HG03571 (cell line): ENCODE data around the gene DNAH7.

Source experiments
- ATAC-seq: cut with Tn5 transposase; IDR thresholded peaks from one replicate; pipeline ENCODE4 v1.9.1; 2021; ENCODE audit not compliant: unreplicated experiment

DNAH7 gene

DNA sequence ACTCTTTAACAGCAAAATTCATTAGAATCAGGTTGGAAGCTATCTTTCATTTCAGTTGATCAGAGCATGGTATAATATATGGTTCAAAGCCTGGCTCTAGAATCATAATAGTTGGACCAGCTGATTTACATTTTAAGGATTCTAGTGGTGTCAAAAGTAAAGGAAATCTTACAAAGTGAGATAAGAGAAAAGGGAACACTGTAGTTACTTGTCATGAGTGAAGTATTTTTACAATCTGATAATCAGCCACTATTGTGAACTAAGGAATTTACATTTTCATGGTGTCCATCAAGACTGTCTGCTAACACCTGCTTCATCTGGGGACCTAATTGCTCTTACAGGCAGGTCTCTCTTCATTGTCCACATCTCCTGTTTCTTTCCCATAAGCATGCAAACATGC lies 250.5 kb downstream of the DNAH7 start:
- no peak for ATAC-seq

DNA sequence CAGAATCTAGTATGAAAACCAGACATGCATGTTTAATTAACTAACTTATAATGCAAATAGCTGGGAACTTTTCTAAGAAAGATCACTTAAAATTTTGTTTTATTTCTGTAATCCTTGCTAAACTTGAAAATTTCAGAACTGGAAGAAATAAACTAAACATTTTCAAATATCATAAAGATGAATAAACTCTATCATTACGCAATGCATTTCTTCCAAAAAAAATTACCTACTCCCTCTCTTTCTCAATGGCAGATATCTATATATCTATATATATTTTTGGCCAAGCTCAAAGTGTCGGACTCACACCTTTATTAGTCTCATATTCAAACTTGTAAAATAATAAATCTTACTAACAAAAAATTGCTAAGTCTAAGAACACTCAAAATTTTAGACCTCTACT lies 253.6 kb downstream of the DNAH7 start:
- no peak for ATAC-seq

DNA sequence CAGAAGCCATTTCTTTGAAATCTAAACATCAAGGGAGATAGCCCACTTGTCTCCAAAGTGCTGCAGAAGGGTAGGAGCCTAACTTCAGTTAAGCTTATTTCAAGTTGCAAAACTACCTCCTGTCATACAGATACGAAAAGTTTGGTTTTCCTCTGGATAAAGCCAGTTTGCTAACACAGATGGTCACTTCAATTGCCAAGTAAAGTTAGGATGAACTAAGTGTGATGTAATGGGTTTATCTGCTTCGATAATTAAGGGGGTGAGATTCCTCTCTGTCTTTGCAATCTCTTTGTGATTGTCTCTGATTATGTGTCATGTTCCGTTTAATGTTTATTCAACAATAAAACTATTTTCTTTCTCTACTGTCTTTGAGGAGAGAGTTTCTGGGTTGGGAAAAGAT lies 255.2 kb downstream of the DNAH7 start:
- no peak for ATAC-seq

DNA sequence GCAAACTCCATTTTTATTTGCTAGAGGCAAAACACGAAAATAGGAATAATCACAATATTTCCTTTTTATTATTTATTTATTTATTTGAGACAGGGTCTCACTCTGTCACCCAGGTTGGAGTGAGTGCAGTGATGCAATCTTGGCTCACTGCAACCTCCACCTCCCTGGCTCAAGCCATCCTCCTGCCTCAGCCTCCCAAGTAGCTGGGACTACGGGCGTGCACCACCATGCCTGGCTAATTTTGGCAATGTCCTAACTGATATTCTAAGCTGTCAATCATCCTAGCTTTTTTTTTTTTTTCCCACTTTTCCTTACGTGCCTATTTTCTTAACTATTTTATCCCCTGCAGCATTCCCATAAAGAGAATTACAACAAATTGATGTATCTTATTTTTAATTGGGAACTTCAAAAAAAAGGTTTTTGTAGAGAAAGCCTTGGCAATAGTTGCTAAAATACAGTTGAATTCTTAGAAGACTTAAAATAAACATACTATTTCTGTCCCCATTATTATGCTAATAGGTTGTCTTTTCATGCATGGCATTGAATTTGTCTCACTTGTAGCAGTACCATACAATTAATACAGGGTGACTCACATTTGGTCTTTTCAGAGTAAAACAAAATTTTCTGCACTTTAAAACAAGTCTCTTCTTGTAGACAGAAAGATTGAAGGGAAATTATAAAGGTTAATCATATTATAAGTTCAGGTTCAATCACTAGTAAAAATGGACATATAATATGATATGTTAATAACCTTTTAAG lies 258.1 kb downstream of the DNAH7 start:
- no peak for ATAC-seq

DNA sequence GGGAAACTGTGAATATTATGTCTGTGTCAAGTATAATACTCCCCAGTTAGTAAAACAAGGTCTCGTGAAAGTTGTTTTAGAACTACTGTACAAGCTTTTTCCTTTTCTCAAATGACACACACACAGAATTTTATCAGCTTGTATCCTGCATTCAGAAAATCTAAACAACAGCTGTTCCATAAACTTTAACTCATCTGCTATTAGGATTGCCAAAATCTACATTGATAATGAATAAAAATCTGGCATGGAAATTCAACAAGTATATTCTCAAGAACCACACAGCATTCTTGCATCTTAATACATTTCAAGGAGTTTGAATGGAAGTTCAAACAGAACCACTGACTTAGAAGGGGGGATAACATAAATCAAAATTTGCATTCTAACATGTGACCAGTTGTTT lies 260.4 kb downstream of the DNAH7 start:
- no peak for ATAC-seq

DNA sequence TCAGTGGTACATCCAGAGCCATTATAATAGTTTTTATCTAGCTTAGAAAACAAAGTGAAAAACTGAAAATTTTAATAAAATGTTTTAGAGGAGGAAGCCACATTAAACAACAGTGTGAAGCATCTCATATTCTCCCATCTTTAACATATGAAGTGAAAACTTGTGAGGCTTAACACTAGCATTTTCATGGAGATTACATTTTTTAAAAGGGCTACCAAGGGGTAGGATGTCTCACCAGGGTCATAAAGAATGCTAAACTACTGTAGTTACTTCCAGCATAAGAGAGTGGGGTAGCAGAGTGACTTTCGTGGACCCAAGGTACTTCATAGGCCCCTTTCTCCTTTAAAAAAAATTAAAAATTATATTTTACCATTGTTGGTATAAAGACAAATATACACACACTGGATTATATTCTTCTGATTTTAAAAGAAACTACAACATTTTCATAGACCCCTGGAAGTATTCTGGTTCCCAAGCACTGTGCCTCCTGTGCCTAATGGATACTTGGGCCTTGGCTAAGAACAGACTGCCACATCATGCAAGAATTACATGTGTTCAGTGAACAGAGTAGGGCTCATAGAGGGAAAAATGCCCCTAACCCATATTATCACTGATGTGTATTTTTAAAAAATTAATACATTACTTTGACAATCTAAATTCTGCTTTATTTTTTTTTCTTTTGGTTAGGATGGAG lies 263.2 kb downstream of the DNAH7 start:
- ATAC-seq = no peak

DNA sequence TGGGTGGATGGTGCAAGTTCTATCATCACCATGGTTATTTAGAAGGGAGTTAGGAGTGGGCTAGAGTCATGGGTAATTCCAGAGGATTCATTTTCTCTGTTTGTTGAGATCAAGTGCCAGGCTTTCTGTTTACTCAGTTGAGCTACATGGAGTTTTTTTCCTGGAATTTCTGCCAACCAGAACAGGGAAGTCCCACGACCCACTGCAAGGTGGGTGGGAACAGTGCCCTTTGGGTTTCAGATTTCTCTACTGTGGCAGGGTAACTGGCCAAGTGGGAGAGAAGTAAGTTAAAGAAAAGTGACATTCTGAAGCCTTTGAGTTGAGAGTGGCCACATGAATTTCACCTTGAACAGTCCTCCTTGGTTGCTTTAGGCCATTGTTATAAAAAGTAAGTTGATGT lies 272.8 kb downstream of the DNAH7 start:
- no peak for ATAC-seq

DNA sequence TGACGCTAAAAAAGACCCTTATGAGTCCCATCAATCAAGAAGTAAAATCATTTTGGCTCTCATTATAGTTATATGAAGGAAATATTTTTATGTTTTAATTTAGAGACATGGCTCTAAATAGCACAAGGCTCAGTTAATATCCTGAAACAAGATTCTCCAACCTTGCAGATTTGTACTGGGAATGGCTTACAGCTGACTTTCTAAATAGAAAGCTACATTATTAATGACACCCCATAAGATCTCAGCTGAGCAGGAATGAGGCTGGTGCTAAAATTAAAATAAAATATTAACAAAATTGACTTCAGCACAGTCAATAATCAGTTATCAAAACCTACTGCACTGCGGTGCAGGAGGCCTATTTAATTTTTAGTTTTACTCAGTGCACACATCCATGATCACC lies 274.8 kb downstream of the DNAH7 start:
- ATAC-seq = no peak

DNA sequence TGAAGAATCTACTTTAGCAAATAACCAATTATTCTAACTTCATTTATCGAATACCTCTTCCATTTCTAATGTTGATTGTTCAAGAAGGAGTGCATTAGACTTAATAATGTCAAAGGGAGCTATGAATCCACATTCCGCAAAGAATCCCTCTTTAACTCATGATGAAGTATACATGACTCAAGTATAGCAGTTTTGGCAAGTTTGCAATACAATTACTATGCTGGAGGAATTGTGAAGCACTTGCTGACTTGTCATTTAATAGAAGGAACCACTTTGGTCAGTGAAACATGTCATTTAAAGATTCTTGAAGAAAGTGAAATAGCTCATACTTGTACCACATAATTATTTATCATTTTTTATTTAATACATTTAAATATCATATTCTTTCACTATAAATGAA lies 286.5 kb downstream of the DNAH7 start:
- no peak for ATAC-seq

DNA sequence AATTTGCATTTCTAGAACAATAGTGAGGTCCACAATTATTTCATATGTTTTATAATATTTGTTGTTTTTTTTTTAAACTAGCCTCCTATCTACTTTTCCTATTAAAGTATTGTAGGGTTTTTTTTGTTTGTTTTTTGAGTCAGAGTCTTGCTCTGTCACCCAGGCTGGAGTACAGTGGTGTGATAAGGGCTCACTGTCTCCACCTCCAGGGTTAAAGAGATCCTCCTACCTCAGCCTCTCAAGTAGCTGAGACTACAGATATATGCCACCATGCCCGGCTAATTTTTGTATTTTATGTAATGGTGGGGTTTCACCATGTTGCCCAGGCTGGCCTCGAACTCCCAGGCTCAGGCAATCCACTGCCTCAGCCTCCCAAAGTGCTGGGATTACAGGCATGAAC lies 289.1 kb downstream of the DNAH7 start:
- no peak for ATAC-seq

DNA sequence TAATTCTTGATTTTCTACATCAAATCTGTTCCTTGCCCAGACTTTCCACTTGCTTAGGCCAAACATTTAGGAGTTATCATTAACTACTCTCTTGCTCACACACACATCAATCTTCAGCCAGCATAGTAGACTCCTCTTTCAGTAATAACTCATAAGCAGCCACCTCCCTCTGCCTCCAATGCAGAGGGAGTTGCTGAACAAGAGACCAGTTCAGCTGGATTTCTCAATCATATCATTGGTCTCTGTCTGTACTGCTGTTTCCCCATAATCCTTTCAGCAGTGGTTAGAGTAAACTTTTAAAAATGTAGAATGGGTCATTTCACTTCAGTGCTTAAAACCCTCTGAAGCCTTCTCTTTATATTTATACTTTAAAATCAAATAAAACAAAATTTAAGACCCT lies 298.7 kb downstream of the DNAH7 start:
- no peak for ATAC-seq

DNA sequence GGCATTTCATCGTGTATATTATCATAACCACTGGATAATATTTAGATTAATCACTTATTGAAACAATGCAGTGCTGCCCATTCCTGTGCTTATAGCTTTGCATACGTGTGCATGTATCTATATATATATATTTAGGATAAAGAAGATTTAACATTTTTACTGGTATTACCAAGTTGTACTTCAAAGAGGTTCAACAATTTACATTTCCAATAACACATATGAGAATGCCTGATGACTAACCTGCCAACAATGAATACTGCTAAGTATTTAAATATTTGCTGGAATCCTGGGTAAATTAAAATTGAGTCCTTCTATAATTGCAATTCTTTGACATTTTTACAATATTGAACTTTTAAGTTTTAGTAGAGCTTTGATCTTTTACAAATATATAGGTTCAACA lies 300.2 kb downstream of the DNAH7 start:
- ATAC-seq = no peak

DNA sequence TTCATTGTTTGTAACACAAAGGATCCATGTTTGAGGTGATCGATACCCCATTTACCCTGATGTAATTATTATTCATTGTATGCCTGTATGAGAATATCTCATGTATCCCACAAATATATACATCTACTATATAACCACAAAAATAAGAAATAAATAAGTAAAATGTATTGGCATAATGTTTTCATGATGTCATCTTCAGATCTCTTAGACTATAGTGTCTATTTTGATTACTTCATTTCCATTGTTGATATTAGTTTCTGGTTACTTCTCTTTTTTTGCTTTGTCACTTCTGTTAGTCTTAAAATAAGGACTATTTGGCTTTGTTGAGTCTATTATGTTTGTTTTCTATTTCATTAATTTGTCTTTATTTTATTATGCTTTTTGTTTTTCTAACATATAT lies 301.9 kb downstream of the DNAH7 start:
- ATAC-seq = no peak

DNA sequence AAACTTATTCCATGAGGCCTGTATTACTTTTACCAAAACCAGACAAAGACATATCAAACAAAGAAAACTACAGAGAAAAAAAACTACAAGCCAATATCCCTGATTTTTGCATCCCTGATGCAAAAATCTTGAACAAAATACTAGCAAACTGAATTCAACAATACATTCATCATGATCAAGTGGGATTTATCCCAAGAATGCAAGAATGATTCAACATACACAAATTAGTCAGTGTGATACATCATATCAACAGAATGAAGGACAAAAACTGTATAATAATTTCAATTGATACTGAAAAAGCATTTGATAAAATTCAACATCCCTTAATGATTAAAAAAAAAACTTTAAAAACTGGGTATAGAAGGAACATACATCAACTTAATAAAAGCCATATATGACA lies 304.8 kb downstream of the DNAH7 start:
- no peak for ATAC-seq

DNA sequence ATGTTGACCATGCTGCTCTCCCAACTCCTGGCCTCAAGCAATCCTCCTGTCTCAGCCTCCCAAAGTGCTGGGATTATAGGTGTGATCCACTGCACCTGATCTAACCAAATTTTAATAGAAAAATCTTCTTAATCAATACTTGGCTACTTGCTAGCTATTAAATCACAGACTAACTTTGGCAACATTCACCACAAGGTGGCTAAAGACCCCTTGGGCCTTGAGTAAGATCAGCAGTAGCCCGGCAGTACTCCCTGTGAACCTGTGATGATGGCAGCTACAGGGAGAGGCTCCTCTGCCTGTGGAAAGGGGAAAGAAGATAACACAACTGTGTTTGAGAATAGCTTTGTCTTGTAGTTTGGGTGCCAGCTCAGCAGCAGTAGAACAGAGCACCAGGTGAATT lies 308.8 kb downstream of the DNAH7 start:
- no peak for ATAC-seq

DNA sequence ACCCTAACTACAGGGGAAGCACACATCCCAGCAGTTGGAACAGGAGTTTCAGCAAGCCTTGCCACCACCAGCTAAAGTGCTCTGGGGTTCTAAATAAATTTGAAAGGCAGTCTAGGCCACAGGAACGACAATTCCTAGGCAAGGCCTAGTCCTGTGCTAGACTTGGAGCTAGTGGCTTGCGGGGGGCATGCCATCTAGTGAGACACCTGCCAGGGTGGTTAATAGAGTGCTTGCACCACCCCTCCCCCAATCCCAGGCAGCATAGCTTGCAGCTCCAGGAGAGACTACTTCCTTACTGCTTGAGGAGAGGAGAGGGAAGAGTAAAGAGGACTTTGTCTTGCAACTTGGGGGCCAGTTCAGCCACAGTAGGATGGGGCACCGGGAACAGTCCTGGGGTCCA lies 309.8 kb downstream of the DNAH7 start:
- no peak for ATAC-seq

DNA sequence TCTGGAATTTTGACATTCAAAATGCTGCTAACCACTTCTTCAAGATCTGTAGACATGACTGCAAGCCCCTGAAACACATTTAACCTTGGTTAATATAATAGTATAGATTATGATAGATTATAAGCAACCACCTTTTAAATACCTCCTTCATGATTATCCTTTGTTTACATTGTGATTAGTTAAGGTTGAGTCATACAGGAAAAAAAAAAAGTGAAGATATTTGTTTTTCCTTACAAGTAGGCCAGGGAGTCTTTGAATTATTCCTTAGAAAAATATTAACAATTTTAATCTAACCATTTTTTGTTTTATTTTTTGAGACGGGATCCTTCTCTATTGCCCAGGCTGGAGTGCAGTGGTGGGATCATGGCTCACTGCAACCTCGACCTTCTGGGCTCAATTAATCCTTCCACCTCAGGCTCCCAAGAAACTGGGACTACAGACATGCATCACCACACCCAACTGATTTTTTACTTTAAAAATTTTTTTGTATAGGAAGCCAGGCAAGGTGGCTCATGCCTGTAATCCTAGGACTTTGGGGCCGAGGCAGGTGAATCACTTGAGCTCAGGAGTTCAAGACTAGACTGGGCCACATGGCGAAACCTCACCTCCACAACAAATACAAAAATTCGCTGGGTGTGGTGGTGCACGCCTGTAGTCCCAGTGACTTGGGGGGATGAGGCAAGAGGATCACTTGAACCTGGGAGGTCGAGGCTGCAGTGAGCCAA lies 312.3 kb downstream of the DNAH7 start:
- no peak for ATAC-seq

DNA sequence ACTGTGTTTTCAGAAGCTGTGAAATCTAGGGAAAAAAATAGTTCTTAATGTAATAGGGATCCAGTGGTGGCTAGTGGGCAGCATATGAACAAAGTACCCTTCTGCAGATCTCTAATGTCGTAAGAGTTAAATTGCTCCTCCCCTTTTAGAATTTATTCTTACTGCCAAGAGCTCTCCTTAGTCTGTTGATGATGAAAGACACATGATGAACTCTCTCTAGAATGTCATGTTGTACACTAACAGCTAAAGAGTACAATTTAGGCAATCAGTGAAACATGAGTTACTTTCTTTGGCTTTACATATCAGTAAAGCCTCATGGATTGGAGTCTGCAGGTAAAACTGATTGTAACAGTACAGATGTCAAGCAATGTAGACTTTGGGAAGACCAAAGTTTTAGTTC lies 327.4 kb downstream of the DNAH7 start:
- no peak for ATAC-seq

DNA sequence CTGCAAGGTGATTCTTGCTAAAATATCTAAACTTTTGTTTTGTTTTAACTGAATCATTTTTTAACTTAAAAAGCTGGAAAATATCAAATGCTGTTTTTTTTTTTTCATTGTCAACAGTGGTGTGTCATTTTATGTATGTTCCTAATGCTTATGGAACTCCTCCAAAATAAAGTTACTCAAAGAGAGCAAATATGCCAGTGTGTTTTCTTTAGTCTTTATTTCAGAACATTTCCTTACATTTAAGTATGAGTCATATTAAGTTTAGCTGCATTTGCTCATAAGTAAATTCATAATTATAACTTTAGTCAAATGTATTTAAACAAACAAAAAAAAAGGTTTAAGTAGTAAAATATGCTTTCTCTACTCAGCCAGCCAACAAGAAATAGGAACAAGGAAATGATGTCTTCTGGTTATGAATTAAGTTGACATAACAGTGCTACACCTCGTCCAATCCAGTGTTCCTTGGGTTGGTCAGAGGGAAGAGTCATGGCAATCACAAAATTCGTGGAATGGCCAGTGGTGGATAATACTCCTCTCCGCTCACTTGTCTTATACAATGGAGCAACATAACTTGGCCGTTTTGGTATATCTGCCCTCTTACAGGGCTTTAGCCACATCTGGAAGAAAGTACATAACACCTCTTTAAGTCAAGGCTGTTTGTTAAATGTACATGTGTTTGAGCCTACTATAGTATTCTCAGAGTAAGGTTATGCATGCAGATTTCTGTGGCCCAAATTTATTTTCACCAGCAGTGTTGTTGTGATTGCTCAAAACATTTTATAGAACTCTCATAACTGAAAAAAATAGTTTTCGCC lies 330.9 kb downstream of the DNAH7 start:
- ATAC-seq = no peak

DNA sequence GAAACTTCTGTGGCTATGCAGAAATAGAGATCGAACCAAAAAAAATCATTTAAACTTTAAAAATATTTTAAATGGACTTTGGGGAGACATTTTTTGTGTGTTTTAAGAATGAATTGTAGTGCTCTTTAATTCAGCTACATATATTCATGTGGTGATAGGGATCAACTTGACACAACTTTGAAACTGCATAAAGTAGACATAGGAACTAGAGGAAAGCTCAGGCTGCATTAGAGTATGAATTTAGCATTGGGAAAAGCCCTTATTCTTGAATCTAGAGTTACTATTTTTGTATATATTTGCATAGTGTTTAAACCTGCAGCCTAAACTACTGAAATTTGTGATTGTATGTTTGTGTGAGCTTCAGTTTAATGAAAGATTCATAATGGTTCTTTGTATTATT lies 333.3 kb downstream of the DNAH7 start:
- no peak for ATAC-seq

DNA sequence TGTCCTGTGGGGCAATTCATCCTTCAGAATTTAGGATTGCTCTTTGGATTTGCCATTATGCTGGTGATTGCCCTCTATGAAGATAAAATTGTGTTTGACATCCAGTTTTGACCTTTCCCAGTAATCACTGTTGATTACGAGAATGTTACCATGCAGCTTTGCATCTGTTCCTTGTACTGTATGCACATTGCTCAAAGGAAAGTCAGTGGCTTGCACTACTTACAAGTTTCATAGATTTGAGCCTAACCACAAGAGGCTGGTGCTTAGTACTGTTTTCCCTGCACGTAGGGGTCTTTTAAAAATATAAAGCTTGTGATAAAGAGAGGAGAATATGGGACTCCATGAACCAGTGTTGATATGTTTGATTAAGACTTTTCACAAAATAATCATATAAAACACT lies 333.7 kb downstream of the DNAH7 start:
- no peak for ATAC-seq
